Measurements from ENCODE around the gene HUNK.
"Not testable (repeated sequence)": the region's sequence is repeated elsewhere in the genome, so short reads cannot be mapped to it uniquely, and the experiment has no call there.

HUNK gene

DNA sequence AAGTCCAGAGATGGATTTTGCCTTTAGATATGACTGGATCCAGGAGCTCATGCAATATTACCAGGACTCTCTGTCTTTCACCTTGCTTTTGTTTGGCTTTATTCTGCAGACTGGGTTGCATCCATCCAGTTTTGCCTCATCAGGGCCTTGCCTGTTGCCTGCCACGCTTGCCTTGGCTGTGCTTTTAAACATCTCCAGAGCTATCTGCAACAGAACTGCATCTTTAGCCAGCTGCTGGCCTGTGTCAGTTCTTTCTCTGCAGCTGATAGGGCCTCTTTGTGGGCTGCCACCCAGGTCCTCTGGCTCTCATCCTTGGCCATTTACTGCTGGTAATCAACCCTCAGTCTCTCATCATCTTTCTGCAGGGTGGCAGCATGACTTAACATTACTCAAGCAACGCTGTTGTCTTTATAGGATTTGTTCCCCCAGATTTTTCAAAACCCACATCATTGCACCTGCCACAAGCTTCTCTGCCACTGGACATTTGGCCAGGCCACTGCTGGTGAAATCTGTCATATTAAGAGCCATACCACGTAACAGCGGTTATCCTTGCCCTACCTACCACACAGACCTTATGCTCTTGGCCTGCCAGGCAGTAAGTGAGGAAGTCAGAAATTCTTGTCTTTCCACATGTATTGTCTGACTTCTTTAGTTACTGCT, 24.4 kb upstream of the HUNK start:
- Histone ChIP-seq H3K27me3 (ENCODE audit: control insufficient read depth, insufficient read depth, low read length) (no peaks in the 10 kb centered on the region), H3K36me3 (ENCODE audit: control insufficient read depth, insufficient read depth, low read length) (no peaks in the 10 kb centered on the region), H3K27ac (ENCODE audit: low read depth, low read length) (no peak overlapping the region), H3K4me3 (ENCODE audit: low read depth, low read length) (no peak overlapping the region), H3K4me1 (ENCODE audit: control insufficient read depth, insufficient read depth, low read length) (peaks cover 13% of the 10 kb centered on the region), H3K9ac (ENCODE audit: low read length) (no peak overlapping the region), H3K9me3 (ENCODE audit: control insufficient read depth, insufficient read depth, low read depth, low read length) (no peaks in the 10 kb centered on the region)

DNA sequence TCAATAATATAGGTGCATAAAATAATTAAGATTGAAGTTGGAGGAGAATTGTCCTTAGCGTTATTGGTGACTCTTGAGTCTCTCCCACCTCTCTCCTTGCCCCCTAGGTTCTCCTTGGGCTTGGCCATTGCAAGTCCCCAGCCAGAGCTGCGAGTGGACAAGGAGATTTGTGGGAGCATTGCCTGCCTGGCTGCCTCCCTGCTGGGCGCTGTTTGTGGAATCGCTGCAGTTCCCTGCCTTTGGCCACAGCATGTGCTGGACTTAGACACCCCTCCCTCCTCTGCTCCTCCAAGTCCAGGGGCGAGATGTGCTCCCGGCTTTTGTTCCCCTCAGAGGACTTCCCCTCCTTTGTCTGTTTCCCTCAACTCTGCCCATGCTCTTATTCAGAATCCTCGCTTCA, 21.9 kb upstream of the HUNK start:
- H3K27ac ChIP-seq (ENCODE audit: low read depth, low read length) = no peak overlapping the region
- H3K9me3 ChIP-seq (ENCODE audit: control insufficient read depth, insufficient read depth, low read depth, low read length) = no peaks in the 10 kb centered on the region
- H3K9ac ChIP-seq (ENCODE audit: low read length) = no peak overlapping the region
- no peaks in the 10 kb centered on the region for H3K36me3 ChIP-seq (ENCODE audit: control insufficient read depth, insufficient read depth, low read length)
- H3K4me3 ChIP-seq (ENCODE audit: low read depth, low read length) = no peak overlapping the region
- no peaks in the 10 kb centered on the region for H3K27me3 ChIP-seq (ENCODE audit: control insufficient read depth, insufficient read depth, low read length)
- no peaks in the 10 kb centered on the region for H3K4me1 ChIP-seq (ENCODE audit: control insufficient read depth, insufficient read depth, low read length)

DNA sequence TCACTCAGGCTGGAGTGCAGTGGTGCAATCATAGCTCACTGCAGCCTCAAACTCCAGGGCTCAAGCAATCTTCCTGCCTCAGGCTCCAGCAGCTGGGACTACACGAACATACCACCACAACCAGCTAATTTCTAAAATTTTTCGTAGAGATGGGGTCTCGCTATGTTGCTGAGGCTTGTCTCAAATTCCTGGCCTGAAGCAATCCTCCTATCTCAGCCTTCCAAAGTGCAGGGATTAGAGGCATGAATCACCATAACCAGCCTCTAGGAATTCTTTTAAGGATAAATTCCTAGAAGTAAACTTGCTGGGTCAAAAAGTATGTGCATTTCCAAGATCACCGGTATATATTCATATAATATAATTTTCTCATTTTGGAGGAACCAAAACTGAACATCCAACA, 17.6 kb upstream of the HUNK start:
- H3K27ac ChIP-seq (ENCODE audit: low read depth, low read length) = no peak overlapping the region
- no peaks in the 10 kb centered on the region for H3K9me3 ChIP-seq (ENCODE audit: control insufficient read depth, insufficient read depth, low read depth, low read length)
- H3K4me3 ChIP-seq (ENCODE audit: low read depth, low read length) = no peak overlapping the region
- no peaks in the 10 kb centered on the region for H3K27me3 ChIP-seq (ENCODE audit: control insufficient read depth, insufficient read depth, low read length)
- no peaks in the 10 kb centered on the region for H3K4me1 ChIP-seq (ENCODE audit: control insufficient read depth, insufficient read depth, low read length)
- no peak overlapping the region for H3K9ac ChIP-seq (ENCODE audit: low read length)
- H3K36me3 ChIP-seq (ENCODE audit: control insufficient read depth, insufficient read depth, low read length) = no peaks in the 10 kb centered on the region

- Histone ChIP-seq H3K9me3 (ENCODE audit: control insufficient read depth, insufficient read depth, low read depth, low read length) (no peaks in the 10 kb centered on the region), H3K36me3 (ENCODE audit: control insufficient read depth, insufficient read depth, low read length) (no peaks in the 10 kb centered on the region), H3K4me1 (ENCODE audit: control insufficient read depth, insufficient read depth, low read length) (no peaks in the 10 kb centered on the region), H3K9ac (ENCODE audit: low read length) (no peak overlapping the region), H3K27me3 (ENCODE audit: control insufficient read depth, insufficient read depth, low read length) (no peaks in the 10 kb centered on the region), H3K27ac (ENCODE audit: low read depth, low read length) (no peak overlapping the region), H3K4me3 (ENCODE audit: low read depth, low read length) (no peak overlapping the region)
These were observed 15.7 kb upstream of the HUNK start for GRCh38 chr21:31857096-31857495.

DNA sequence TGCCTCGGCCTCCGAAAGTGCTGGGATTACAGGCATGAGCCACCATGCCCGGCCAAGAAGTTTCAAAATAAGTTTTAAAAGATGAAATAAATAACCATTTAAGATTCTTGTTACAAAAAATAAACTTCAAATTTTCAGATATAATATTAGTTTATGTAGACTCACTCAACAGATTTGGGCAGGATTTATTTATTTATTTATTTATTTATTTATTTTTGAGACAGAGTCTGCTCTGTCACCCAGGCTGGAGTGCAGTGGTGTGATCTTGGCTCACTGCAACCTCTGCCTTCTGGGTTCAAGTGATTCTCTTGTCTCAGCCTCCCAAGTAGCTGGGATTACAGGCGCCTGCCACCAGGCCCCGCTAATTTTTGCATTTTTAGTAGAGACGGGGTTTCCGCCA, 15.2 kb upstream of the HUNK start:
- not testable (repeated sequence) for H3K27me3 ChIP-seq (ENCODE audit: control insufficient read depth, insufficient read depth, low read length); H3K9ac ChIP-seq (ENCODE audit: low read length); H3K9me3 ChIP-seq (ENCODE audit: control insufficient read depth, insufficient read depth, low read depth, low read length); H3K4me1 ChIP-seq (ENCODE audit: control insufficient read depth, insufficient read depth, low read length); H3K27ac ChIP-seq (ENCODE audit: low read depth, low read length); H3K36me3 ChIP-seq (ENCODE audit: control insufficient read depth, insufficient read depth, low read length); H3K4me3 ChIP-seq (ENCODE audit: low read depth, low read length)

- Histone ChIP-seq H3K9me3 (ENCODE audit: control insufficient read depth, insufficient read depth, low read depth, low read length) (no peaks in the 10 kb centered on the region), H3K4me3 (ENCODE audit: low read depth, low read length) (no peak overlapping the region), H3K36me3 (ENCODE audit: control insufficient read depth, insufficient read depth, low read length) (no peaks in the 10 kb centered on the region), H3K4me1 (ENCODE audit: control insufficient read depth, insufficient read depth, low read length) (no peaks in the 10 kb centered on the region), H3K27me3 (ENCODE audit: control insufficient read depth, insufficient read depth, low read length) (no peaks in the 10 kb centered on the region), H3K27ac (ENCODE audit: low read depth, low read length) (no peak overlapping the region), H3K9ac (ENCODE audit: low read length) (no peak overlapping the region)
These were observed 12.0 kb upstream of the HUNK start for GRCh38 chr21:31860851-31861250.

DNA sequence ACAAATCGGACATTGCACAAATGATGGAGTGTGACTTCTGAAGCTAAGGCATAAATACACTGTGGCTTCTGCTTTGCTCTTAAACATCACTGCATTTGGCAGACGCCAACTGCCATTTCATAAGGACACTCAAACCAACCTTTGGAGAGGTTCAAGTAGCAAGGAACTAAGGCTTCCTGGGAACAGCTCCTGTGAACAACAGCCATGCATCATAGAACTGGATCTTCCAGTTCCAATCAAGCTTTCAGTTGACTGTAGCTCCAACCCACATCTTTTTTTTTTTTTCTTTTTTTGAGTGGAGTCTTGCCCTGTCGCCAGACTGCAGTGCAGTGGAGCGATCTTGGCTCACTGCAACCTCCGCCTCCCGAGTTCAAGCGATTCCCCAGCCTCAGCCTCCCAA, 10.7 kb upstream of the HUNK start:
- no peaks in the 10 kb centered on the region for H3K9me3 ChIP-seq (ENCODE audit: control insufficient read depth, insufficient read depth, low read depth, low read length)
- 0 out of 2 replicates have a peak, but pooled peaks cover 5% of the 10 kb centered on the region for H3K4me1 ChIP-seq (ENCODE audit: control insufficient read depth, insufficient read depth, low read length)
- H3K4me3 ChIP-seq (ENCODE audit: low read depth, low read length) = no peak overlapping the region
- H3K27me3 ChIP-seq (ENCODE audit: control insufficient read depth, insufficient read depth, low read length) = no peaks in the 10 kb centered on the region
- H3K9ac ChIP-seq (ENCODE audit: low read length) = no peak overlapping the region
- no peak overlapping the region for H3K27ac ChIP-seq (ENCODE audit: low read depth, low read length)
- H3K36me3 ChIP-seq (ENCODE audit: control insufficient read depth, insufficient read depth, low read length) = no peaks in the 10 kb centered on the region

GRCh38 chr21:31865429-31865970, 7.3 kb upstream of the HUNK start:
- peaks cover 5% of the 10 kb centered on the region; the same call in 1 of the 2 replicates for H3K4me1 ChIP-seq (ENCODE audit: control insufficient read depth, insufficient read depth, low read length)
- H3K9ac ChIP-seq (ENCODE audit: low read length) = no peak overlapping the region
- H3K27ac ChIP-seq (ENCODE audit: low read depth, low read length) = no peak overlapping the region
- peaks cover 12% of the 10 kb centered on the region for H3K27me3 ChIP-seq (ENCODE audit: control insufficient read depth, insufficient read depth, low read length)
- H3K9me3 ChIP-seq (ENCODE audit: control insufficient read depth, insufficient read depth, low read depth, low read length) = no peaks in the 10 kb centered on the region
- no peaks in the 10 kb centered on the region for H3K36me3 ChIP-seq (ENCODE audit: control insufficient read depth, insufficient read depth, low read length)
- H3K4me3 ChIP-seq (ENCODE audit: low read depth, low read length) = no peak overlapping the region

- Histone ChIP-seq H3K4me3 (ENCODE audit: low read depth, low read length) (no peak overlapping the region), H3K4me1 (ENCODE audit: control insufficient read depth, insufficient read depth, low read length) (peaks cover 8% of the 10 kb centered on the region; the same call in 1 of the 2 replicates), H3K9ac (ENCODE audit: low read length) (no peak overlapping the region), H3K9me3 (ENCODE audit: control insufficient read depth, insufficient read depth, low read depth, low read length) (no peaks in the 10 kb centered on the region), H3K36me3 (ENCODE audit: control insufficient read depth, insufficient read depth, low read length) (no peaks in the 10 kb centered on the region), H3K27me3 (ENCODE audit: control insufficient read depth, insufficient read depth, low read length) (peaks cover 17% of the 10 kb centered on the region), H3K27ac (ENCODE audit: low read depth, low read length) (no peak overlapping the region)
These were observed 6.7 kb upstream of the HUNK start for GRCh38 chr21:31866077-31866511.

GRCh38 chr21:31869750-31870149, 3.1 kb upstream of the HUNK start:
- H3K27me3 ChIP-seq (ENCODE audit: control insufficient read depth, insufficient read depth, low read length) = peaks cover 28% of the 10 kb centered on the region
- H3K9ac ChIP-seq (ENCODE audit: low read length) = no peak overlapping the region
- H3K4me1 ChIP-seq (ENCODE audit: control insufficient read depth, insufficient read depth, low read length) = peaks cover 21% of the 10 kb centered on the region
- H3K36me3 ChIP-seq (ENCODE audit: control insufficient read depth, insufficient read depth, low read length) = no peaks in the 10 kb centered on the region
- H3K27ac ChIP-seq (ENCODE audit: low read depth, low read length) = no peak overlapping the region
- no peak overlapping the region for H3K4me3 ChIP-seq (ENCODE audit: low read depth, low read length)
- H3K9me3 ChIP-seq (ENCODE audit: control insufficient read depth, insufficient read depth, low read depth, low read length) = no peaks in the 10 kb centered on the region

DNA sequence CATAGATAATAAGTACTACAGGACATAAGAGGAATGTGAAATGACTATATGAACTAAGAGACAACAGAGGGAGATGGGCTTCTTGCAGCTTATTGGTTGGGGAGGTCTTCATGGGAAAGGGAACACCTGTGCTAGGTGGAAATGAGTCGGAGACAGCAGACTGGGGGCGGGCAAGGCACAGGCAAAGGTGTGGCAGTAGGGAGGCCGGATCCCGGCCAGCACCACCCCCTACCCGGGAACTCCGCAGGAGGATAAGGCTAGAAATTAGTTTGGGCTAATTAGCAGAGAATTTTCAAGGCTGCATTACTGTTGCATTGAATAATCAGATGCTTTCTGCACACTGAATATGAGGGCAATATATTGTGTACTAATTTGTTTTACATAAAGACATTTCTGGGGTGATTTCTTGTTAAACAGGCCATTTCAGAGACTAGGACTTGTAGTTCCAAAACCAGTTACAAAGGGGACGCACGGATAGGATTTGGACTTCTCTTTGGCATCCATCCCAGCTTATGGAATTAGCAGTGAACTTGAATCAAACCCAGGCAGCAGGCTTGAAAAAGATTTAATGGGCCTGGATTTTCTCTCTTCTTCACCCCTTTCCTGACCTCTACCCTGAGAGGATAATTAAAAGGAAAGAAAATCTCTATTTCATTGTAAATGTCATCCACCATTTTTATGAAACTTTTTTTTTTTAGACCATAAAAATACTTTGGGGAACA, 2.2 kb upstream of the HUNK start:
- H3K4me3 ChIP-seq (ENCODE audit: low read depth, low read length) = no peak overlapping the region
- no peak overlapping the region for H3K27ac ChIP-seq (ENCODE audit: low read depth, low read length)
- no peaks in the 10 kb centered on the region for H3K9me3 ChIP-seq (ENCODE audit: control insufficient read depth, insufficient read depth, low read depth, low read length)
- no peak overlapping the region for H3K9ac ChIP-seq (ENCODE audit: low read length)
- peaks cover 29% of the 10 kb centered on the region for H3K4me1 ChIP-seq (ENCODE audit: control insufficient read depth, insufficient read depth, low read length)
- no peaks in the 10 kb centered on the region for H3K36me3 ChIP-seq (ENCODE audit: control insufficient read depth, insufficient read depth, low read length)
- peaks cover 28% of the 10 kb centered on the region for H3K27me3 ChIP-seq (ENCODE audit: control insufficient read depth, insufficient read depth, low read length)

All from HUES6 (cell line).